MM.1S (cell line): ENCODE measurements around the gene GLS2.

Experiments used
- DNase-seq: peaks from one replicate; pipeline ENCODE4 v3.0.0-alpha.2; 2015
- H2AFZ ChIP-seq: fragments of 300-600 bp; sonication (generic); 2 replicates; pipeline ENCODE4 v1.6.0; 2016; ENCODE audit warnings: antibody characterized with exemption, low read length
- H3F3A ChIP-seq: fragments of 300-600 bp; sonication (generic); 2 replicates; pipeline ENCODE4 v1.6.1; 2016; ENCODE audit warnings: mild to moderate bottlenecking, antibody characterized with exemption, low read length, moderate library complexity, mixed read lengths; ENCODE audit not compliant: insufficient read depth
- H3K27ac ChIP-seq: fragments of 300-600 bp; sonication (generic); 2 replicates; pipeline ENCODE4 v1.5.1; 2016; ENCODE audit warnings: mild to moderate bottlenecking, low read length
- H3K27me3 ChIP-seq: fragments of 300-600 bp; sonication (generic); replicated peaks from 2 replicates; pipeline ENCODE4 v1.6.0; 2016; ENCODE audit warnings: low read length; ENCODE audit not compliant: insufficient read depth
- H3K36me3 ChIP-seq: fragments of 300-600 bp; sonication (generic); replicated peaks from 2 replicates; pipeline ENCODE4 v1.6.1; 2016; ENCODE audit warnings: mild to moderate bottlenecking, low read length, mixed read lengths; ENCODE audit not compliant: insufficient read depth
- H3K4me1 ChIP-seq: fragments of 300-600 bp; sonication (generic); 2 replicates; pipeline ENCODE4 v1.6.1; 2016; ENCODE audit warnings: low read length, mixed read lengths
- H3K4me2 ChIP-seq: fragments of 300-600 bp; sonication (generic); 2 replicates; pipeline ENCODE4 v1.6.0; 2016; ENCODE audit warnings: low read depth, low read length
- H3K4me3 ChIP-seq: fragments of 300-600 bp; sonication (generic); 2 replicates; pipeline ENCODE4 v1.5.1; 2016; ENCODE audit warnings: low read length, mixed read lengths
- H3K79me2 ChIP-seq: fragments of 300-600 bp; sonication (generic); 2 replicates; pipeline ENCODE4 v1.6.1; 2016; ENCODE audit warnings: mixed run types, low read length, mixed read lengths
- H3K9ac ChIP-seq: fragments of 300-600 bp; sonication (generic); 2 replicates; pipeline ENCODE4 v1.6.1; 2016; ENCODE audit warnings: low read length, mixed read lengths
- H3K9me2 ChIP-seq: fragments of 300-600 bp; sonication (generic); replicated peaks from 2 replicates; pipeline ENCODE4 v1.6.1; 2016; ENCODE audit warnings: mild to moderate bottlenecking, low read length, mixed read lengths; ENCODE audit not compliant: insufficient read depth
- H3K9me3 ChIP-seq: fragments of 300-600 bp; sonication (generic); replicated peaks from 2 replicates; pipeline ENCODE4 v1.6.1; 2016; ENCODE audit warnings: mild to moderate bottlenecking, low read length, mixed read lengths; ENCODE audit not compliant: insufficient read depth
- H4K20me1 ChIP-seq: fragments of 300-600 bp; sonication (generic); 2 replicates; pipeline ENCODE4 v1.6.1; 2016; ENCODE audit warnings: mild to moderate bottlenecking, low read length, moderate library complexity, mixed read lengths; ENCODE audit not compliant: insufficient read depth
- CTCF ChIP-seq: fragments of 300-600 bp; sonication (generic); IDR thresholded peaks from 2 replicates; pipeline ENCODE4 v1.5.1; 2016; ENCODE audit warnings: antibody characterized with exemption, low read length, mixed read lengths
- EZH2 ChIP-seq: fragments of 300-600 bp; sonication (generic); optimal IDR thresholded peaks from 2 replicates; pipeline ENCODE3; 2017; ENCODE audit warnings: low read depth, mild to moderate bottlenecking, antibody characterized with exemption, low read length, mixed read lengths
- EZH2phosphoT487 ChIP-seq: fragments of 300-600 bp; sonication (generic); IDR thresholded peaks from 2 replicates; pipeline ENCODE4 v1.6.1; 2018; ENCODE audit warnings: antibody characterized with exemption, low read length

The GLS2 gene

GRCh38 chr12:56425193-56425592, 62.8 kb downstream of the GLS2 start:
- Histone ChIP-seq H3K4me1 (no peaks in the 10 kb centered on the region), H3K9me2 (no peaks in the 10 kb centered on the region), H3K9ac (no peak overlapping the region), H3K36me3 (peaks cover 8% of the 10 kb centered on the region; the same call in 1 of the 2 replicates), H3K4me2 (no peak overlapping the region), H4K20me1 (no peaks in the 10 kb centered on the region), H3K4me3 (no peak overlapping the region), H3K9me3 (no peaks in the 10 kb centered on the region), H3K27ac (no peak overlapping the region), H3K79me2 (no peaks in the 10 kb centered on the region), H3K27me3 (no peaks in the 10 kb centered on the region), H3F3A (no peaks in the 10 kb centered on the region), H2AFZ (no peak overlapping the region)
- DNase-seq: no peak
- TF ChIP-seq CTCF (no peak), EZH2phosphoT487 (no peak), EZH2 (no peak)
